DOHH2 (cell line): ENCODE data around the gene SYDE1.

Experiments
- H3F3A ChIP-seq: fragments of 200-600 bp; sonication (generic), shearing (Covaris generic); 2 replicates; pipeline ENCODE4 v1.6.0; 2016; ENCODE audit warnings: antibody characterized with exemption, mild to moderate bottlenecking; ENCODE audit not compliant: control insufficient read depth, insufficient read depth
- H3K27ac ChIP-seq: fragments of 200-600 bp; sonication (generic); 2 replicates; pipeline ENCODE4 v1.5.1; 2014; ENCODE audit warnings: low read depth, mild to moderate bottlenecking, low read length, moderate library complexity
- H3K27me3 ChIP-seq: fragments of 200-600 bp; sonication (generic); 2 replicates; pipeline ENCODE4 v1.6.1; 2014; ENCODE audit warnings: mild to moderate bottlenecking, low read length, mixed read lengths; ENCODE audit not compliant: control insufficient read depth
- H3K36me3 ChIP-seq: fragments of 200-600 bp; sonication (generic); 2 replicates; pipeline ENCODE4 v1.6.1; 2014; ENCODE audit warnings: mild to moderate bottlenecking, low read length, moderate library complexity, mixed read lengths; ENCODE audit not compliant: control insufficient read depth
- H3K4me1 ChIP-seq: fragments of 200-600 bp; sonication (generic); 2 replicates; pipeline ENCODE4 v1.6.1; 2014; ENCODE audit warnings: mild to moderate bottlenecking, low read length, mixed read lengths; ENCODE audit not compliant: control insufficient read depth
- H3K4me2 ChIP-seq: fragments of 200-600 bp; sonication (generic); 2 replicates; pipeline ENCODE4 v1.6.0; 2014; ENCODE audit warnings: mild to moderate bottlenecking, low read length, moderate library complexity
- H3K4me3 ChIP-seq: fragments of 200-600 bp; sonication (generic); 2 replicates; pipeline ENCODE4 v1.5.1; 2014; ENCODE audit warnings: mild to moderate bottlenecking, low read length, mixed read lengths
- H3K79me2 ChIP-seq: fragments of 200-600 bp; sonication (generic); 2 replicates; pipeline ENCODE4 v1.6.1; 2014; ENCODE audit warnings: mild to moderate bottlenecking, low read length, mixed read lengths; ENCODE audit not compliant: control insufficient read depth
- H3K9me2 ChIP-seq: fragments of 200-600 bp; sonication (generic); replicated peaks from 2 replicates; pipeline ENCODE4 v1.6.1; 2014; ENCODE audit warnings: mild to moderate bottlenecking, low read length, mixed read lengths; ENCODE audit not compliant: control insufficient read depth
- H3K9me3 ChIP-seq: fragments of 200-600 bp; sonication (generic); 2 replicates; pipeline ENCODE4 v1.6.1; 2014; ENCODE audit warnings: antibody characterized with exemption, low read length, mixed read lengths; ENCODE audit not compliant: control insufficient read depth, insufficient read depth
- H4K20me1 ChIP-seq: fragments of 200-600 bp; sonication (generic); 2 replicates; pipeline ENCODE4 v1.6.0; 2014; ENCODE audit warnings: low read depth, mild to moderate bottlenecking, antibody characterized with exemption, low read length, moderate library complexity; ENCODE audit not compliant: control insufficient read depth, insufficient read depth
- CTCF ChIP-seq: fragments of 200-600 bp; sonication (generic); IDR thresholded peaks from one replicate; pipeline ENCODE4 v1.5.1; 2014; ENCODE audit warnings: antibody characterized with exemption, mild to moderate bottlenecking, low read depth, low read length; ENCODE audit not compliant: poor library complexity, severe bottlenecking
- EZH2phosphoT487 ChIP-seq: fragments of 200-600 bp; sonication (generic); IDR thresholded peaks from 2 replicates; pipeline ENCODE4 v1.6.1; 2017; ENCODE audit warnings: borderline replicate concordance, mild to moderate bottlenecking, antibody characterized with exemption, low read length, moderate library complexity, mixed read lengths

Gene SYDE1

DNA sequence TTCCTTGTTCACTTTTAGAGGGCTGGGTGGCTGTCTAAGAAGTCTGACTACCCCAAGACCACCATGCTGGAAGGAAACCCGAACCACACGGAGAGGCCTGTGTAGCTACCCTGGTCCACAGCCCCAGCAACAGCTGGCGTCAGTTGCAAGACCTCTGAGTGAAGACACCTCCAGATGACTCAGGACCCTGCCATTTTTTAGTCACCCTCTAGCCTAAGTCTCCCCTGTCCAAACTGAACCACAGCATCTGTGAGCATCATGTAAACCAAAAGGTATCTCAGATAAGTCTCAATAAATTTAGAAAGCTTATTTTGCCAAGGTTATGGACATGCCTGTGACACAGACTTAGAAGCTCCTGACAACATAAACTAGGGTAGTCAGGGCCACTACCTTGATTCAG, 2.2 kb upstream of the SYDE1 start:
- TF ChIP-seq EZH2phosphoT487: no peak
- no peak for TF ChIP-seq CTCF
- H3K79me2 ChIP-seq: no peaks in the 10 kb centered on the region
- H3K9me2 ChIP-seq: no peaks in the 10 kb centered on the region
- H3K36me3 ChIP-seq: no peaks in the 10 kb centered on the region
- H3F3A ChIP-seq: no peaks in the 10 kb centered on the region
- H3K9me3 ChIP-seq: peaks cover 5% of the 10 kb centered on the region; the same call in 1 of the 2 replicates
- no peak overlapping the region for H3K4me2 ChIP-seq
- H3K4me1 ChIP-seq: no peaks in the 10 kb centered on the region
- H3K27me3 ChIP-seq: no peaks in the 10 kb centered on the region
- H3K27ac ChIP-seq: no peak overlapping the region
- H4K20me1 ChIP-seq: no peaks in the 10 kb centered on the region
- H3K4me3 ChIP-seq: no peak overlapping the region

- H3K4me1 ChIP-seq: no peaks in the 10 kb centered on the region
- H3K27me3 ChIP-seq: no peaks in the 10 kb centered on the region
- H3K4me2 ChIP-seq: no peak overlapping the region
- peaks cover 5% of the 10 kb centered on the region; the same call in 1 of the 2 replicates for H3K9me3 ChIP-seq
- H3K36me3 ChIP-seq: no peaks in the 10 kb centered on the region
- no peaks in the 10 kb centered on the region for H3K9me2 ChIP-seq
- no peaks in the 10 kb centered on the region for H3F3A ChIP-seq
- no peaks in the 10 kb centered on the region for H3K79me2 ChIP-seq
- no peak overlapping the region for H3K27ac ChIP-seq
- TF ChIP-seq EZH2phosphoT487: no peak
- TF ChIP-seq CTCF: no peak
- H3K4me3 ChIP-seq: no peak overlapping the region
- H4K20me1 ChIP-seq: no peaks in the 10 kb centered on the region
These were observed 1.1 kb downstream of the SYDE1 start for GRCh38 chr19:15108145-15108844.

- no peaks in the 10 kb centered on the region for H3K36me3 ChIP-seq
- no peak overlapping the region for H3K27ac ChIP-seq
- no peak overlapping the region for H3K4me2 ChIP-seq
- no peaks in the 10 kb centered on the region for H4K20me1 ChIP-seq
- peaks cover 5% of the 10 kb centered on the region; the same call in 1 of the 2 replicates for H3K9me3 ChIP-seq
- TF ChIP-seq CTCF (no peak), EZH2phosphoT487 (no peak)
- H3K27me3 ChIP-seq: no peaks in the 10 kb centered on the region
- no peaks in the 10 kb centered on the region for H3F3A ChIP-seq
- no peaks in the 10 kb centered on the region for H3K4me1 ChIP-seq
- no peaks in the 10 kb centered on the region for H3K79me2 ChIP-seq
- H3K4me3 ChIP-seq: no peak overlapping the region
- H3K9me2 ChIP-seq: no peaks in the 10 kb centered on the region
These were observed 1.9 kb downstream of the SYDE1 start for GRCh38 chr19:15108845-15109767.
